H1 (cell line): ENCODE data around the gene MEI1. TPM values are rescaled to one million over a fixed set of nuclear protein-coding genes. Genes with fewer than 3 reads are reported as not detected.

Experiments used
- CHD1 ChIP-seq: IDR thresholded peaks from 2 replicates; pipeline ENCODE4 v1.6.1; 2012; ENCODE audit warnings: low read depth, low read length, improper control_type of control experiment
- NANOG ChIP-seq: IDR thresholded peaks from 2 replicates; pipeline ENCODE4 v1.6.1; 2011; ENCODE audit warnings: low read length, low read depth, mild to moderate bottlenecking, inconsistent platforms; ENCODE audit not compliant: insufficient read depth, poor library complexity, severe bottlenecking
- RAD21 ChIP-seq, 2 experiments: IDR thresholded peaks in 1 of 2; conservative IDR thresholded peaks in 1 of 2; 2 replicates each; pipeline ENCODE4 v1.6.1; 2011; ENCODE audit warnings: low read depth in 2 of 2, low read length in 2 of 2, improper control_type of control experiment in 1 of 2, inconsistent platforms in 1 of 2, mild to moderate bottlenecking in 1 of 2, moderate library complexity in 1 of 2
- RXRA ChIP-seq: IDR thresholded peaks from 2 replicates; pipeline ENCODE4 v1.6.1; 2011; ENCODE audit warnings: low read depth, mild to moderate bottlenecking, low read length, moderate library complexity; ENCODE audit not compliant: insufficient read depth
- SP2 ChIP-seq: IDR thresholded peaks from 2 replicates; pipeline ENCODE4 v1.6.1; 2012; ENCODE audit warnings: mild to moderate bottlenecking, low read length, inconsistent platforms
- TAF1 ChIP-seq: IDR thresholded peaks from 2 replicates; pipeline ENCODE4 v1.6.1; 2011; ENCODE audit warnings: mild to moderate bottlenecking, low read depth, low read length
- polyA plus RNA-seq, 7 experiments: library from polyadenylated mRNA; depleted of rRNA in 3 of 7; stranded (reverse) in 5 of 7; unstranded in 2 of 7; fragments of >200 nt in 5 of 7; fragments of 200-250 nt in 2 of 7; gene quantifications; 1 replicate in 5 of 7; 2 replicates in 1 of 7; 4 replicates in 1 of 7; pipeline versions ENCODE4 v1.2.1 to v1.2.3, GENCODE V29; 2011 to 2013; ENCODE audit warnings: missing spikeins in 2 of 7, mixed read lengths in 2 of 7
- total RNA-seq: library from RNA; stranded (reverse); fragmentation: NEBNext Ultra II Directional; extraction: Animal tissue kit (Norgen Biotek cat#: 25700); gene quantifications from 2 replicates; pipeline ENCODE4 v1.2.1, GENCODE V29; 2021

The MEI1 gene
- total and polyA plus RNA-seq, 2 of the 8 experiments (the other 6 are each of a cell fraction or from before 2014, with no cell fraction given): 0.27 to 0.54 TPM

DNA sequence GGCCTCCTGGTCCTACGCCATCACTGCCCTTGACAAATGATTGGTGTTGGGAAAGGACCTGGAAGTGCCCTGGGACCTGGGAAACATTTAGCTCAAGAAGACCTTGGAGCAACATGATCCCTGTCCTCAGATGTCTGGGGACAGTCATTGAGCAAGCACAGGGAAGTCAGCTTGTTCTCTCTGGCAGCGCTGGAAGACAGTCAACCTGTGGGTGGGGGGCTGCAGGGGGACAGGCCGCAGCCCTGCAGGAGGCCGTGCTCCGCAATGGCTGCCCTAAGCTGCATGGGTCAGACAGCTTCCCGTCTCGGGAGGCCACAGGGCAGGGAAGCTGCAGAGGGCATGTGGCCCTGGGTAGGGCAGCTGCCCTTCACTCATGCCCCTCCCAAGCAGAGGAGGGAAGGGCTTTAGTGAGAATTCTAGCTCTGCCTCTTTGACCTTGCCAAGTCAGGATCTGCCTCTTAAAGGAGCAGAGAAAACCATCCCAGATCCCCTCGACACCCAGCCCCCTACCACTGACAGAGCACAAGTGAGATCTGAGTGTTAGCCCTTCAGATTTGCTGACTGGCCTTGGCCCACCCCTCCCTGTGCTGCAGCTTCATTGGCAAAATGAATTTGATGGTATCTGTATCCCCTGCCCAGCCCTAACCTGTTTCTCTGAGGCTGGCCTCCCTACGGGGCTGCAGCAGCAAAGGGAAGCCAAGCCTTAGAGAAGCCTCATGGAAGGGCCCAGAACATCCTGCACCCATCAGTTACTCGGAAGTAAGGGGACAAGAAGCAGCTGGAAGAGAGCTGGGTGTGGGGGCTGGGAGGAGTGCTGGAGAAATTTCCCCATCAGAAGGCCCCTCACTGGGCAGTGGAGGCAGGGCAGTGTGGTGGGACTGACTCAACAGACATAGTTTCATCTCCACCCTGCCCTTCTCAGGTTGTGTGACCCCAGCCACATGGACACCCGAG lies 127.4 kb downstream of the MEI1 start (continued):
- no peak for TF ChIP-seq RXRA
- no peak for TF ChIP-seq TAF1
- TF ChIP-seq CHD1: no peak
- TF ChIP-seq RAD21 (IDR thresholded peaks at IDR 0.05 in 1 of 2, conservative IDR thresholded peaks at IDR 0.05 in 1 of 2; ENCODE audit: low read depth in 2 of 2, low read length in 2 of 2): no peak
- TF ChIP-seq SP2: no peak
- TF ChIP-seq NANOG: no peak
